SH-SY5Y (cell line): ENCODE data around the gene AIFM3.

Experiments
- GATA2 ChIP-seq: IDR thresholded peaks from 2 replicates; pipeline ENCODE4 v1.6.1; 2011; ENCODE audit warnings: mild to moderate bottlenecking, low read depth, low read length
- GATA3 ChIP-seq: IDR thresholded peaks from 2 replicates; pipeline ENCODE4 v1.6.1; 2011; ENCODE audit warnings: low read depth, mild to moderate bottlenecking, low read length, moderate library complexity

GRCh38 chr22:20964799-20965103 lies 2.3 kb upstream of the AIFM3 start:
- TF ChIP-seq GATA3 = no peak
- TF ChIP-seq GATA2 = no peak
